Uterus (tissue), 2 donors: Measurements from ENCODE around the gene CORO1C.

ENCODE experiments used
- CTCF ChIP-seq, 4 experiments: fragments of 200-600 bp in 2 of 4; fragments of 450-650 bp in 2 of 4; sonication (generic) in 2 of 4; IDR thresholded peaks; one replicate each; pipeline ENCODE4 v1.5.1; 2016 to 2019; ENCODE audit warnings: antibody characterized with exemption in 4 of 4, mild to moderate bottlenecking in 2 of 4, moderate library complexity in 1 of 4
- POLR2A ChIP-seq, 2 donors: fragments of 450-650 bp; IDR thresholded peaks; one replicate each; pipeline ENCODE4 v1.6.1; 2016; ENCODE audit warnings: antibody characterized with exemption in 2 of 2, mild to moderate bottlenecking in 1 of 2, moderate library complexity in 1 of 2

GRCh38 chr12:108735855-108736254, 4.5 kb upstream of the CORO1C start:
- TF ChIP-seq CTCF (IDR thresholded peaks at IDR 0.05): no peak
- TF ChIP-seq POLR2A (IDR thresholded peaks at IDR 0.05): no peak
